HL-60 (cell line): ENCODE data around the gene BPIFB2.

Experiments
- DNase-seq, 2 experiments: peaks; one replicate each; pipeline ENCODE4 v3.0.0-alpha.2; 2010 to 2020; ENCODE audit warnings: low read depth in 1 of 2, low spot score in 1 of 2
- H3K27ac ChIP-seq: fragments of 250-450 bp; sonication (Bioruptor Pico); replicated peaks from 2 replicates; pipeline ENCODE4 v1.5.1; 2020; ENCODE audit warnings: mild to moderate bottlenecking, moderate library complexity
- H3K27me3 ChIP-seq: fragments of 250-450 bp; sonication (Bioruptor Pico); 2 replicates; pipeline ENCODE4 v1.5.1; 2021; ENCODE audit warnings: mild to moderate bottlenecking, moderate library complexity; ENCODE audit not compliant: insufficient read depth, poor library complexity, severe bottlenecking
- H3K4me3 ChIP-seq: replicated peaks from 2 replicates; pipeline ENCODE4 v1.5.1; 2011; ENCODE audit warnings: mild to moderate bottlenecking, control low read depth, low read length; ENCODE audit not compliant: insufficient read depth
- GABPA ChIP-seq: IDR thresholded peaks from 2 replicates; pipeline ENCODE4 v1.6.1; 2012; ENCODE audit warnings: low read depth
- POLR2AphosphoS5 ChIP-seq: IDR thresholded peaks from 2 replicates; pipeline ENCODE4 v1.6.1; 2012; ENCODE audit warnings: low read depth
- SPI1 ChIP-seq: IDR thresholded peaks from 2 replicates; pipeline ENCODE4 v1.6.1; 2012; ENCODE audit warnings: low read depth, mild to moderate bottlenecking, borderline replicate concordance
- TF ChIP-seq, protein P1 (sequence below): IDR thresholded peaks from 2 replicates; pipeline ENCODE4 v1.6.1; 2012; ENCODE audit warnings: low read depth; ENCODE audit not compliant: insufficient replicate concordance
- TF ChIP-seq, protein P2 (sequence below): IDR thresholded peaks from one replicate; pipeline ENCODE4 v1.5.1; 2011; ENCODE audit warnings: low read length, control low read depth, inconsistent platforms; ENCODE audit not compliant: insufficient read depth

BPIFB2 gene

DNA sequence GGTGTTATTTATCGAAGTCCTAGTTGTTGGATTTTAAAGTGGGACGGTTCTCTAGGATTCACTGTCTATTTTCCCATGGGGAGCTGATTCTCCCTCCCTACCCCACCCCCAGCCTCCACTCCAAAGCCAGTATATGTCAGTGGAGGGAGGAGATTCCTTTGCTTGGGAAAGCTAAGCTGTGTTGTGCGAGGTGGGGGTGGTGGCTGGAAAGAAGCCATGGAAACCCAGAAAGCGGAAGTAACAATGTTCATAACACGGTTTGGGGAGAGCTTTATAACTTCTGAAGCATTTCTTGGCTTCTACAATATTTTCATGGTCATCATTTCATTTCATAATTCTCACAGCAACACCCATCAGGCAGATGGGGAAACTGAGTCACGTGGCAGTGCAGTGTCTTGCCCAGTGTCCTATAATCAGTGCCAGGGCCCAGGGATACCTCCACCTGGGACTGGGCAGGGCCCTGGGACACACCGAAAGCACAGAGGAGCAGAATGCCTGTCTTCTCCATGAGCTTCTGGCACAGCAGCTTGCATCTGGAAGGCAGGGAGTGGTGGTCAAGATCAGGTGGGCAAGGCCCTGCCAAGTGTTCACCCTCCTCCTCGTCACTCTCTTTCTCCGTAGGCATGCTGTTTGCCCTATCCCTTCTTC is 7.8 kb upstream of the BPIFB2 start:
- Histone ChIP-seq H3K27me3 (no peaks in the 10 kb centered on the region), H3K27ac (peak overlapping the region; percentile 68), H3K4me3 (no peak overlapping the region)
- TF ChIP-seq, protein P1, sequence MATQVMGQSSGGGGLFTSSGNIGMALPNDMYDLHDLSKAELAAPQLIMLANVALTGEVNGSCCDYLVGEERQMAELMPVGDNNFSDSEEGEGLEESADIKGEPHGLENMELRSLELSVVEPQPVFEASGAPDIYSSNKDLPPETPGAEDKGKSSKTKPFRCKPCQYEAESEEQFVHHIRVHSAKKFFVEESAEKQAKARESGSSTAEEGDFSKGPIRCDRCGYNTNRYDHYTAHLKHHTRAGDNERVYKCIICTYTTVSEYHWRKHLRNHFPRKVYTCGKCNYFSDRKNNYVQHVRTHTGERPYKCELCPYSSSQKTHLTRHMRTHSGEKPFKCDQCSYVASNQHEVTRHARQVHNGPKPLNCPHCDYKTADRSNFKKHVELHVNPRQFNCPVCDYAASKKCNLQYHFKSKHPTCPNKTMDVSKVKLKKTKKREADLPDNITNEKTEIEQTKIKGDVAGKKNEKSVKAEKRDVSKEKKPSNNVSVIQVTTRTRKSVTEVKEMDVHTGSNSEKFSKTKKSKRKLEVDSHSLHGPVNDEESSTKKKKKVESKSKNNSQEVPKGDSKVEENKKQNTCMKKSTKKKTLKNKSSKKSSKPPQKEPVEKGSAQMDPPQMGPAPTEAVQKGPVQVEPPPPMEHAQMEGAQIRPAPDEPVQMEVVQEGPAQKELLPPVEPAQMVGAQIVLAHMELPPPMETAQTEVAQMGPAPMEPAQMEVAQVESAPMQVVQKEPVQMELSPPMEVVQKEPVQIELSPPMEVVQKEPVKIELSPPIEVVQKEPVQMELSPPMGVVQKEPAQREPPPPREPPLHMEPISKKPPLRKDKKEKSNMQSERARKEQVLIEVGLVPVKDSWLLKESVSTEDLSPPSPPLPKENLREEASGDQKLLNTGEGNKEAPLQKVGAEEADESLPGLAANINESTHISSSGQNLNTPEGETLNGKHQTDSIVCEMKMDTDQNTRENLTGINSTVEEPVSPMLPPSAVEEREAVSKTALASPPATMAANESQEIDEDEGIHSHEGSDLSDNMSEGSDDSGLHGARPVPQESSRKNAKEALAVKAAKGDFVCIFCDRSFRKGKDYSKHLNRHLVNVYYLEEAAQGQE: no peak
- TF ChIP-seq POLR2AphosphoS5 (no peak), GABPA (no peak), SPI1 (peak; percentile 15; the same call in 1 of the 2 replicates)
- TF ChIP-seq, protein P2, sequence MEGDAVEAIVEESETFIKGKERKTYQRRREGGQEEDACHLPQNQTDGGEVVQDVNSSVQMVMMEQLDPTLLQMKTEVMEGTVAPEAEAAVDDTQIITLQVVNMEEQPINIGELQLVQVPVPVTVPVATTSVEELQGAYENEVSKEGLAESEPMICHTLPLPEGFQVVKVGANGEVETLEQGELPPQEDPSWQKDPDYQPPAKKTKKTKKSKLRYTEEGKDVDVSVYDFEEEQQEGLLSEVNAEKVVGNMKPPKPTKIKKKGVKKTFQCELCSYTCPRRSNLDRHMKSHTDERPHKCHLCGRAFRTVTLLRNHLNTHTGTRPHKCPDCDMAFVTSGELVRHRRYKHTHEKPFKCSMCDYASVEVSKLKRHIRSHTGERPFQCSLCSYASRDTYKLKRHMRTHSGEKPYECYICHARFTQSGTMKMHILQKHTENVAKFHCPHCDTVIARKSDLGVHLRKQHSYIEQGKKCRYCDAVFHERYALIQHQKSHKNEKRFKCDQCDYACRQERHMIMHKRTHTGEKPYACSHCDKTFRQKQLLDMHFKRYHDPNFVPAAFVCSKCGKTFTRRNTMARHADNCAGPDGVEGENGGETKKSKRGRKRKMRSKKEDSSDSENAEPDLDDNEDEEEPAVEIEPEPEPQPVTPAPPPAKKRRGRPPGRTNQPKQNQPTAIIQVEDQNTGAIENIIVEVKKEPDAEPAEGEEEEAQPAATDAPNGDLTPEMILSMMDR: no peak
- DNase-seq: peak; percentile 25 to 68

DNA sequence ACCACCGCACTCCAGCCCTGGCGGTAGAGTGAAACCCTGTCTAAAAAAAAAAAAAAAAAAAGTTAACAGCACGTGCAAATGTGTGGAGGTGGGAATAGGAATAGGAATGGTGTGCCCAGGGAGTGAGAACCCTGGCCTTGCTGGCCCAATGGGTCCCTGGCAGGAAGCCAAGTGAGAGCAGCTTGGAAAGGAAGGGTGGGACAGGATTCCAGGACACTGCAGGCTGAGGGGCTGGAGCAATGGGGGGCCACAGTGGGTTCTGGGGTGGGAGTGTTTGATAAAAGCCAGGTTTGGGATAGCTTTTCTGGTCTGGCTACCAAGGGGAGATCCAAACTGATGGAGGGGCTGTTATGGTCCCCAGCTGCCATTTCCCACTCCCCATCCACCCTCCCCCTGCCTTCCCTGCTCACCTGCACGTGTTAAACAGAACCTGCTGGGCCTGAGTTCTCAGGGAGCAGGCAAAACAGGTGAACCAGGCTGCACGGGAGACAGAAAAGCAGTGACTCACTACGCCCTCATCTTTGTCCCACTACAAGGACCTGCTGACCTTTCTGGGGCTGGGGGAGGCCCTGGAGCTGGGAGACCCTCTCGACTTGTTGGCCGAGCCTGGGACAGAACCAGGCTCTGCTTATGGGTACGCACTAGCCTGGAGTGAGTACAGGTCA is 6.6 kb upstream of the BPIFB2 start:
- TF ChIP-seq SPI1: no peak
- TF ChIP-seq POLR2AphosphoS5: no peak
- no peak for TF ChIP-seq GABPA
- TF ChIP-seq, protein P1: no peak
- TF ChIP-seq, protein P2: no peak
- no peak for DNase-seq
- H3K4me3 ChIP-seq: no peak overlapping the region
- H3K27me3 ChIP-seq: no peaks in the 10 kb centered on the region
- no peak overlapping the region for H3K27ac ChIP-seq

DNA sequence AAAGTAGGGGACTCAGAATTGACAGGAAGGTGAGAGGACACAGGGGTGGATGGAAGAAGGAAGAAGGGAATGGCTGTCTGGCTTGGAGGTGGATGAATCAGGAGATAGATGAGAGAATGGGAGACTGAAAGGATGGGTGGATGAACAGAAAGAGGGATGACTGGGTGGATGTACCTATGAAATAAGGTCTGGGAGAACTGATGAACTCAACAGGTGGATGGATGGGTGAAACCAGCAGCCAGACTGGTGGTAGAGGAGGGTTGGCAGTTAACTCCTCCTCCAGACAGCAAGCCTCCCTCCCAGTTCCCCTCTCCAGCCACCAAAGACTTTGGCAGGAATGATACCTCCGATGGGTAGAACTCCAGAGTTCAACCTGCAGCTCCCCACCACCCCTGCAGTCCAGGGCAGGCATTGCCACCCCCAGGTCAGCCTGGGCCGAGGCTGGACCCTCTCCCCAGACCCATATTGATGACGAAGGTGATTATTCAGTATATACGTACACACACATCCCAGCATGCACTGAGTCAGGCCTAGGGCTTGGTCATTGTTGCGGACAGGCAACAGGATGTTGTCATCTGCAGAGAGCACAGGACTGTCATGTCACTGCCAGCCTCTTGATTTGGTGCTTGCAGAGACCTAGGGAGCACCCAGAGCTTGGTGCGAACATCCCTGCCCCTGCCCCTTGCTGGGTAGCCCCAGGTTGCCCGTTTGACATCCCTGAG is 5.3 kb upstream of the BPIFB2 start:
- Histone ChIP-seq H3K27ac (no peak overlapping the region), H3K27me3 (no peaks in the 10 kb centered on the region), H3K4me3 (no peak overlapping the region)
- TF ChIP-seq, protein P1: no peak
- no peak for TF ChIP-seq SPI1
- TF ChIP-seq, protein P2: no peak
- DNase-seq: no peak
